Dedifferentiated amniotic fluid mesenchymal stem cell (primary cell): ENCODE results near the gene LAT.
"Not testable (repeated sequence)": the region's sequence is repeated elsewhere in the genome, so short reads cannot be mapped to it uniquely, and the experiment has no call there.

Source experiments
- DNase-seq: peaks from one replicate; pipeline ENCODE4 v3.0.0-alpha.2; 2016; ENCODE audit errors: extremely low spot score

The LAT gene

DNA sequence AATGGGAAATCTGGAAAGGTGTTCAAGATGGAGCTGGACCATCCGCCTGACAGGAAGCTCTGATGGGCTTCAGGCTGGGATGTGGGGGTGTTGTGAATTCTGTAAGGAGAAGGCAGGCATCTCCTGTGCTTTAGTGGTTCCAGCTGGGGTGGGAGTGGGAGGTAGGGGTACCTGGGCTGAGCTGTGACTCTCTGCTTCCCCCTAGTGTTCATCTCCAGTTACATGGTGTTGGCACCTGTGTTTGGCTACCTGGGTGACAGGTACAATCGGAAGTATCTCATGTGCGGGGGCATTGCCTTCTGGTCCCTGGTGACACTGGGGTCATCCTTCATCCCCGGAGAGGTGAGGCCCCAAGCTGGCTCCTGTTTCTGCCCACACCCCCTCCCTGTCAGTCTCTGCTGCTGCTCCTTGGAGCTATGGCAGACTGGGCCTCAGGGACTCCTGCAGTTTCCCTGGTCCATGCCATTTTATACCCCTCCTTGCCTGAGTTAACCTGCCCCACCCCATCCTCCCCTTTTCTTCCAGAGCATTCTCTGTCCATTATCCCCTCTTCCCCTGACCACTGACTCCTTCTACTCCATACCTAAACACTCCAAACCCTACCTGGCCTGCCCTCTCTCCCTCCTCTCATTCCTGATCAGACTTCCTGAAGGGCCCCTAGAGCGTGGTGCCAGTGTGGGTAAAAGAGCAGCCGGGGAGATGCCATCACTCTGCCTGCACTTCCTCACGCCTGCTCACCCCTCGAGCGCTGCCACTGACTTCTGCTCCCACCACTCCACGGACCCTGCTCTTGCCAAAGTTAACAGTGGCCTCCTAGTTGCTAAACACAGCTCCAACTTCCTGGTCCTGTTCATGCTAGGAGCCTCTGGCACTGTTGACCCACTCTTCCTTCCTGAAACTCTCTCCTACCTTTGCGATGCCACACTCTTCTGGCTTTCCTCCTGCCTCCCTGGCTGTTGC lies 6.9 kb upstream of the LAT start:
- no peak for DNase-seq

DNA sequence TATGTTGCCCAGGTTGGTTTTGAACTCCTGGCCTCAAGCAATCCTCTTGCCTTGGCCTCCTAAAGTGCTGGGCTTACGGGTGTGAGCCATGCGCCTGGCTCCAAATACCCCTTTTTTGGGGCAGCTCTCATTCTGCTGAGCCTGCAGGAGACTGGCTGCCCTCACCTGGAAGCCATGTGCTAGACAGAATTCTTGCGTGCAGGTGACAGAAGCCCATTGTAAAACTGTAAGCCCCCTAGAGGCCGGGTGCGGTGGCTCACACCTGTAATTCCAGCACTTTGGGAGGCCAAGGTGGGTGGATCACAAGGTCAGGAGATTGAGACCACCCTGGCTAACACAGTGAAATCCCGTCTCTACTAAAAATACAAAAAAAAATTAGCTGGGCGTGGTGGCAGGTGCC lies 4.5 kb upstream of the LAT start:
- not testable (repeated sequence) for DNase-seq

DNA sequence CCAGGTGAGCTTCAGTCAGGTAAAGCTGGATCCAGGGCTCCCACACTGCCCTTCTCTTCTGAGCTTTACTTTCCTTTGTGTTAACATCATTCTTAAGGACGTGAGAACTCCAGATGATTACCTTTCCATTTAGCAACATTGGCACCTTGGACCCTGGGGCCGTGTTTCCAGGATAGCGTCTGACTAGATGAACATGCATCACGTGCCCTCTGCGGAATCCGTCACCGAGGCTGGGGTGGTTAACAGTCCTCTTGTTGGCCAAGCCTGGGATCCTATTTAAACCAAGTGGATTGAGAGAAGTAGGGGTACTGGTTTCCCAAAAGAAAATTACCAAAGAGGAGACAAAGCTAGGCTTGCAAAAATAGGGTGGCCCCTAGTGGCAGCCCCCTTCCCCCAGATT lies 3.9 kb upstream of the LAT start:
- no peak for DNase-seq

DNA sequence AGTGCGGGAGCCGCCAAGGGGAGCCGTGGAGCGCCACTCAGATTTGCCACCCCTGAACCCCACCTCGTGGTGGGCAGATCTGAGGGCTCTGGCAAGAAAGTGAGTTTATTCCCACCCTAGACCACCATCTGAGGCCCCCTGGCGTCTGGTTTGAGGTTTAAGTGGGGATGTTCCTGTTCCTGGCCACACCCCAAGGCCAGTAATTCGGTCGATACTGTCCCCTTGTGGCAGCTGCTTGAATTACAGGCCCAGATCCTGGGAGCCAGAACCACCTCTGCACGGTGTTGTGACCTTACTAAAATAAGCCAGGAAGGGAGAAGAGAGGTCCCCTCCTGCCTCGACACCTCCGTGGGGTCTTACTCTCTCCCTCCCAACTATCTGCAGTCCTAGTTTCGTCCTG lies 3.3 kb upstream of the LAT start:
- DNase-seq: no peak

DNA sequence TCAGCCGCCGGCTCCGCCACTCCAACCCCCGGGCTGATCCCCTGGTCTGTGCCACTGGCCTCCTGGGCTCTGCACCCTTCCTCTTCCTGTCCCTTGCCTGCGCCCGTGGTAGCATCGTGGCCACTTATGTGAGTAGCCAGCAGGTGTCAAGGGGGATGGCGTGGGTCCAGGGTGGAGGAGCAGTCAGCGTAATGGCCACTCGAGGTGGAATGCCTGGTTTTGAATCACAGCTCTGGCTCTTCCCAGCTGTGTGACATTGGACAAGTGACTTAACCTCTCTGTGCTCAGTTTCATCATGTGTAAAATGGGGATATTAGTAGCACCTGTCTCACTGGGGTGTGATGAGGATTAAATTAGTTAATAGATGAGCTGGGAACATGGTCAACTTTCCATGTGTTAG lies 2.4 kb upstream of the LAT start:
- no peak for DNase-seq

DNA sequence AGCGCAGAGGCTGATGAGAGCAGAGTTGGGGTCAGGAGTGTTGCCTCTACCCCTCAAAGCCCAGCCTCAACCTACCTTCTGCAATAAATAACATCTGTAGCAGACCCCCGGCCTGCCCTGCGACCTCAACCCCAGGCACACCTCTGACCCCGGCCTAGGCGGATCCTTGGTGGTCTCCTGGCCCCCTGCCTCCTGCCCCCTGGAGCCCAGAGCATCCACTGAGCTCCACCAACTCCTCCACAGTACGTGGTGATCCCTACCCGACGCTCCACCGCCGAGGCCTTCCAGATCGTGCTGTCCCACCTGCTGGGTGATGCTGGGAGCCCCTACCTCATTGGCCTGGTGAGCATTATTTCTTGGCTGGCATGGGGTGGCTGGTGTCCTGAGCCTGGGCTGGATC lies 1.9 kb upstream of the LAT start:
- DNase-seq: no peak

DNA sequence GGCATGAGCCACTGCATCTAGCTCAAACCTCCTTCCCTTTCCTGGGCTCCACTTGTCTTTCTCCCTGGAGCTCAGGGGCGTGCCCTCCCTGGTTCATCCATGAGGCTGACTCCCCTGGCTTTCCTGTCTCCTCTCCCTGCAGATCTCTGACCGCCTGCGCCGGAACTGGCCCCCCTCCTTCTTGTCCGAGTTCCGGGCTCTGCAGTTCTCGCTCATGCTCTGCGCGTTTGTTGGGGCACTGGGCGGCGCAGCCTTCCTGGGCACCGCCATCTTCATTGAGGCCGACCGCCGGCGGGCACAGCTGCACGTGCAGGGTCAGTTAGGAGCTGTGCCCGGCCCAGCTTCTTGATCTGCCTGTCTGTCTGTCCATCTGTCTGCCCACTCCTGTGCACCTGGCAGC lies 1.2 kb upstream of the LAT start:
- DNase-seq: no peak

DNA sequence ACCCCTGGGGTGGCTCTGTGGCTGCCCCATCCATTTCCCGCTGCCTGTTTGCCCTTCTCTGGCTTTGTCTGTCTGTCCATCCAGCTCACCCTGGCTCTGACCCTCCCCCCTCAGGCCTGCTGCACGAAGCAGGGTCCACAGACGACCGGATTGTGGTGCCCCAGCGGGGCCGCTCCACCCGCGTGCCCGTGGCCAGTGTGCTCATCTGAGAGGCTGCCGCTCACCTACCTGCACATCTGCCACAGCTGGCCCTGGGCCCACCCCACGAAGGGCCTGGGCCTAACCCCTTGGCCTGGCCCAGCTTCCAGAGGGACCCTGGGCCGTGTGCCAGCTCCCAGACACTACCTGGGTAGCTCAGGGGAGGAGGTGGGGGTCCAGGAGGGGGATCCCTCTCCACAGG lies 761 bp upstream of the LAT start:
- no peak for DNase-seq

DNA sequence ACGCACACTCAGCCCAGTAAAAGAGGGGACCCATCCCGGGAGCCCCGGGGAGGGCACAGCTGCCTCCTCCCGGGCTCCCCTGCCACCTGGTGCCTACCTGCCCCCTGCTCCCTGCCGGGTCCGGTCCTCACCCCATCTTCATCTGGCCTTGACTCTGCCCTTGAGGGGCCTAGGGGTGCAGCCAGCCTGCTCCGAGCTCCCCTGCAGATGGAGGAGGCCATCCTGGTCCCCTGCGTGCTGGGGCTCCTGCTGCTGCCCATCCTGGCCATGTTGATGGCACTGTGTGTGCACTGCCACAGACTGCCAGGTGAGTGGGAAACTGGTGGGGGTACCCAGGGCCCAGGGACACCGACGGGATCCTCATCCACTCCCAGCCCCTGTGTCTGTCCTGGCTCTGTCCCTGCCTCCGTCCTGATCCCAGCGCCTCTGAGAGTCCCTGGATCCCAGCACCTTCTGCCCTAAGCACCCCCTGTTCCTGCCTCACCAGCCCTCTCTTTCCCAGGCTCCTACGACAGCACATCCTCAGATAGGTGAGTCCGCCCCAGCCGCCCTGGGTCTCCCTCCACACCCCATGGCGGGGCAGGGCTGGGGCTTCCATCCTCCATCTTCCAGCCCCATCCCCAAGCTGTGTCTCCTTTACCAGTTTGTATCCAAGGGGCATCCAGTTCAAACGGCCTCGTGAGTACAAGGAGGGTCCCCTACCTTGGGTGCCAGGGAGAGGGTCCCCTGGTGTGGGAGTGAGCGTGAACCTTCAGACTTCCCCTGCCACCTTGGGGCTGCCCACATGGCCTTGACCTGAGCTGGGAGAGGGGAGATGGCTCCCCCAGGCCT lies 574 bp downstream of the LAT start:
- DNase-seq: no peak

DNA sequence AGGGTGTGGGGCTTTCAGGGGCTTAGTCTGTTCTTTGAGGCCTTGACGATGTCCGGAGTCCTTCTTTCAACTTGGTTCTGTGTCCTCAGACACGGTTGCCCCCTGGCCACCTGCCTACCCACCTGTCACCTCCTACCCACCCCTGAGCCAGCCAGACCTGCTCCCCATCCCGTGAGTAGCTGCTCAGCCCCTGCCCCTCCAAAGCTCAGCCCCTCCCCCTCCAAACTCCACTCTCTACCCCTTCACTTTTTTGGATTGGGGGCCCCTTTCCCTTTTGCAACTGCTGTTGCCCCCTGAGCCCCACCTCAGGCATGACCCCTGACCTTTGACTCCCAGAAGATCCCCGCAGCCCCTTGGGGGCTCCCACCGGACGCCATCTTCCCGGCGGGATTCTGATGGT lies 1.2 kb downstream of the LAT start:
- DNase-seq: no peak

DNA sequence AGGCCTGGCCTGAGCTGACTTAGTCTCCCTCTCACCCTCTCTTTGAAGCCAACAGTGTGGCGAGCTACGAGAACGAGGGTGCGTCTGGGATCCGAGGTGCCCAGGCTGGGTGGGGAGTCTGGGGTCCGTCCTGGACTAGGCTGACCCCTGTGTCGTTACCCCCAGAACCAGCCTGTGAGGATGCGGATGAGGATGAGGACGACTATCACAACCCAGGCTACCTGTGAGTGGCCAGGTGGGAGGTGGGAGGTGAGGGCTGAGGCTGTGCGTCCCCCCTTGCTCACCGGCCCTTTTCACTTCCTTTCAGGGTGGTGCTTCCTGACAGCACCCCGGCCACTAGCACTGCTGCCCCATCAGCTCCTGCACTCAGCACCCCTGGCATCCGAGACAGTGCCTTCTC lies 1.6 kb downstream of the LAT start:
- no peak for DNase-seq

DNA sequence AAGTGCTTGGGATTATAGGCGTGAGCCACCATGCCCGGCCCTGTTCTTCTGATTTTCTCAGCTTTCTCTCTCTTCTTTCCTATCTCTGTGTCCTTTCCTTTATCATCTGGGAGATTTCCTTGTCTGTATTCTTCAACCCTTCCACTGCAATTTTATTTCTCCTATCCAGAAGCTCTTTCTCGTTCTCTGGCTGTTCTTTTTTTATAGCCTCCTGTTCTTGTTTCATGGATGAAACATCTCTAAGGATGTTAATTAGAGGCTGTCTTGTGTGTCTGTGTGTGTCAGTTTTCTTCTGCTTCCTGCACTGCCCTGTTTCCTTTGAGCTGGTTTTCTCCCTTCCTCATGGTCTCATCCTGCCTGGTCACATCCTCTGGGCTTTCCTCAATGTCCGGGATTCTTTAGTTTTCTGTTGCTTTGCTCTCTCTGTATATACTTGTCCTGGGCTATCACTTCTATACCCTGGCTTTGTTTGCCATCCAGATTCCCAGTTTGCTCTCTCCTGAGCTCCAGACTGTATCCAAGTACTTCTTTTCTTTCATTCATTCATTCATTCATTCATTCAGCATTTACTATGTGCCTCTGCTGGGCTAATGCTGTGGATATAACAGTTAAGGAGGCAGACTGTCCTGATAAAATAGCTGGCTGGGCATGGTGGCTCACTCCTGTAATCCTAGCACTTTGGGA lies 2.5 kb downstream of the LAT start:
- no peak for DNase-seq

DNA sequence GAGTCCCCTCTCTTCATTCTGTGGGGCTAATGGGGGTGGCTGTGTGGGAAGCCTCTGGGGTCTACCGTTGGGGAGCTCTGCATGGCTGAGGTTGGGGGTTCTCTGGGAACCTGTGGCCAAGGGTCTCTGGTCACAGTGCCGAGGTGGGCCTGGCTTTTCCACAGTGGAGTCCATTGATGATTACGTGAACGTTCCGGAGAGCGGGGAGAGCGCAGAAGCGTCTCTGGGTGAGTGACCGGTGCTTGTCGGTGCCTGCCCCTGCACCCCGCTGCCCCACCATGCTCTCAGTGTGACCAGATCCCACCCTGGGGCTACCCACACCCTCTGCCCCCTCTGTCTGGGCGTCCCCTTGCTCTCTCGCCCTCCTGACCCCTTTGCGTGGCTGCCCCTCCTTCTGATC lies 4.5 kb downstream of the LAT start:
- DNase-seq: no peak

DNA sequence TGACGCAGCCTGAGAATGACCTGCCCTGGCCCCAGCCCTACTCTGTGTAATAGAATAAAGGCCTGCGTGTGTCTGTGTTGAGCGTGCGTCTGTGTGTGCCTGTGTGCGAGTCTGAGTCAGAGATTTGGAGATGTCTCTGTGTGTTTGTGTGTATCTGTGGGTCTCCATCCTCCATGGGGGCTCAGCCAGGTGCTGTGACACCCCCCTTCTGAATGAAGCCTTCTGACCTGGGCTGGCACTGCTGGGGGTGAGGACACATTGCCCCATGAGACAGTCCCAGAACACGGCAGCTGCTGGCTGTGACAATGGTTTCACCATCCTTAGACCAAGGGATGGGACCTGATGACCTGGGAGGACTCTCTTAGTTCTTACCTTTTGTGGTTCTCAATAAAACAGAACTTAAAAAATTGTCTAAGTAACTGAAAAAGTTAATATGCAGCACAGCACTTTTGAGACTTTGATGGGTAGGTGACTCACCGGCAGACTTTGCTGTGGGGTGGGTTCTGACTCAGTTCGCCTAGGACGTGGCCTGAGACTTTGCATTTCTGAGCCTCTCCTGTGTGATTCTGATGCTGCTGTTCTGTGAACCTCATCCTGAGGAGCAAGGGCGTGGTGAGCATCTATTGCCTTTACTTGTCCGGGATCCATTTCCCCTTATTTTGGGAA lies 5.7 kb downstream of the LAT start:
- DNase-seq: no peak

DNA sequence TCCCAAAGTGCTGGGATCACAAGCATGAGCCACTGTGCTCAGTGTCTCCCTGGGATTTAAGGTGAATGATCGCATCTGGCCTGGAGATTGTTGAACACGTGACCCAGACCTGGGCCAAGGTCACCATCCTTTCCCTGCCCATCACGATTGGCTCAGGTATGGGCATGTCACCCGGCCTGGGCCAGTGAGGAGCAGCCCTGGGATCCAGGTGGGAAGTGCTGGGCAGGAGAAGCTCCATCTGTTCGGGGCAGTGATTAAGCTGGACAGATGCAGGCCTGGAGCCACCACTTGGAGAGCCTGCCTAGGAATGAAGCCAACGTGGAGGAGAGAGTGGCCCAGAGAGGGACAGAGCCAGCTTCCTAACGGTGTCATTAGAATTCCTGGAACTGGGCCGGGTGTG lies 6.8 kb downstream of the LAT start:
- no peak for DNase-seq

DNA sequence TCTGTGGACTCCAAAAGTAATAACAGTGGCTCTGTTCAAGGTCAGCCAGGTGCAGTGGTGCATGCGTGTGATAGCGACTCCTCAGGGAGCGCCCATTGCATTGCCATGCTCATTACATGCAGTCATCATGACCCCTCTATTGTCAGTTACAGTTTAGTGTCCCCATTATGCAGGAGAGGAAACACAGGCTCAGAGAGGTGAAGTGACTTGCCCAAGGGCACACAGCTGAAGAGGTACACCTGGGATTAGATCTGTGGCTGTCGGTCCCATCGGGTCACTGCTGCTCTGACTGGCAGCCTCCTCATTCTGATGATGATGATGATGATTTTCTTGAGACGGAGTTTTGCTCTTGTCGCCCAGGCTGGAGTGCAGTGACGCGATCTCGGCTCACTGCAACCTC lies 7.6 kb downstream of the LAT start:
- no peak for DNase-seq

DNA sequence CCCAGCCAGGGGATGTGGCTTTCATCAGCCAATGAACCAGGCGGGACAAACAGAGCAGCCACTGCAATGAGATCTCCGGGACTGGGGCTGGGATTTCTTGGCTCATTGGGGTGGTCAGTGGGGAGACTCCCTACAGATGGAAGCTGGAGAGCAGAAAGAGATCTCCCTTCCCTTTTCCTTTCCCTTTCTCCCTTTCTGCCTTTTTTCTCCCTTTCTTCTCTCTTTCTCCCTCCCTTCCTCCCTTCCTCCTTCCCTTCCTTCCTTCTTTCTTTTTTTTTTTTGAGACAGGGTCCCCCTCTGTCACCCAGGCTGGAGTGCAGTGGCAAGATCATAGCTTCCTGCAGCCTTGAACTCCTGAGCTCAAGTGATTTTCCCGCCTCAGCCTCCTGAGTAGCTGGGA lies 14.0 kb downstream of the LAT start:
- no peak for DNase-seq

DNA sequence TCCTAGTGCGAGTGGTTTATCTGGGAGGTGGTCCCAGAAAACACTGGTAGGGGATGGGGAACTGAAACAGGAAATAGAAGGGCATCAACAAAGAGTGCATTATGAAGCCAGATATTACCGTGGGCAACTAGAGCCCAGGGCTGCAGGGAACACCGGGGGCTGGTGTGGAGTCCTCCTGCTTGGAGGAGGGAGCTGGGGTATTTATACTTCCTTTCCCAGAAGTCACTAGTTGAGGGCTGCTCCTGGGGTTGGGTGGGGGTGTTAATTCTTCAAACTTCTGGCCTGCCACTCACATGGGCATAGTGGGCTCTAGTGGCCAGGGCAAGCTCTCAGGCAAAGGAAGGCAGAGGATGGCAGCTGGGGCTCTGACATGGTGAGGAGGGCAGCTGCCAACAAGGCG lies 14.7 kb downstream of the LAT start:
- DNase-seq: no peak

DNA sequence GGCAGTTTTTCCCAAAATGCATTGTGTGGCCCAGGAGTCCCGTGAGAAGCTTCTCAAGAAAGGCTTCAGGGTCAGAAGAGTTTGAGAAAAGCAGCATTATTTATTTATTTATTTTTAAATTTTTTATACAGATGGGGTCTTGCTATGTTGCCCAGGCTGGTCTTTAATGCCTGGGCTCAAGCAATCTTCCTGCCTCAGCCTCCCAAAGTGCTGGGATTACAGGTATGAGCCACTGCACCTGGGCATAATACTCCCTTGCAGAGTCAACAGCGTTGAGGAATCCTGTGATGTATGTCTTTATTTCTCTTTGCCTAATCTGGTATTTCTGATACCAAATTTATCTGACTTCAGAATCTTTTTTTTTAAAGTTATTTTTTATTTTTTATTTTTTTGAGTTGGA lies 15.2 kb downstream of the LAT start:
- DNase-seq: no peak

DNA sequence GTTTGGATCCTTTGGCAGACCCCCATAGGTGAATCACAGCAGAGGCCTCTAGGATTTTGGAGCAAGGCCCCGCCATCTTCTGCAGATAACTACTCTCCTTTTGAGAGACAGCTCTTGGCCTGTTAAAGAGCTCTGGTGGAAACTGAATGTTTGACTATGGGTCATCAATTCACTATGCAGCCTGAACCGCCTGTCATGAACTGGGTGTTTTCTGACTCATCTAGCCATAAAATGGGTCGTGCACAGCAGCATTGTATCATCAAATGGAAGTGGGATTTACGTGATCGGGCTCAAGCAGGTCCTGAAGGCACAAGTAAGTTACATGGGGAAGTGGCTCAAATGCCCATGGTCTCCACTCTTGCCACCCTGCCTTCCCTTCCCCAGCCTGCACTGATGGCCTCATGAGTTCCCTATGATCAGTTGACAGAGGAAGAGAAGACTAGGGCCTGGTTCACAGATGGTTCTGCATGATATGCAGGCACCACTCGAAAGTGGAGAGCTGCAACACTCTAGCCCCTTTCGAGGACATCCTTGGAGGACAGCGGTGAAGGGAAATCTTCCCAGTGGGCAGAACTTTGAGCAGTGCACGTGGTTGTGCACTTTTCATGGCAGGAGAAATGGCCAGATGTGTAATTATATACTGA lies 19.8 kb downstream of the LAT start:
- DNase-seq: not testable (repeated sequence)
